Neural progenitor cell (in vitro differentiated cells): Measurements from ENCODE around the gene CRHR2. TPM values are rescaled to one million over a fixed set of nuclear protein-coding genes. Genes with fewer than 3 reads are reported as not detected.

Source experiments
- DNase-seq: peaks from one replicate; pipeline ENCODE4 v3.0.0-alpha.2; 2016; ENCODE audit warnings: low spot score
- H2AFZ ChIP-seq: fragments of 200-600 bp; sonication (generic); replicated peaks from 2 replicates; pipeline ENCODE4 v1.6.1; 2016; ENCODE audit warnings: antibody characterized with exemption
- H3F3A ChIP-seq: fragments of 200-600 bp; sonication (generic); 2 replicates; pipeline ENCODE4 v1.6.1; 2016; ENCODE audit warnings: antibody characterized with exemption, low read depth
- H3K27ac ChIP-seq: fragments of 200-600 bp; sonication (generic); 2 replicates; pipeline ENCODE4 v1.5.1; 2016; ENCODE audit warnings: mild to moderate bottlenecking
- H3K27me3 ChIP-seq: fragments of 200-600 bp; sonication (generic); 2 replicates; pipeline ENCODE4 v1.6.1; 2016; ENCODE audit warnings: mild to moderate bottlenecking, moderate library complexity
- H3K36me3 ChIP-seq: fragments of 200-600 bp; sonication (generic); 2 replicates; pipeline ENCODE4 v1.5.1; 2016
- H3K4me1 ChIP-seq: fragments of 200-600 bp; sonication (generic); 2 replicates; pipeline ENCODE4 v1.6.1; 2016; ENCODE audit warnings: mixed run types
- H3K4me2 ChIP-seq: fragments of 200-600 bp; sonication (generic); 2 replicates; pipeline ENCODE4 v1.6.1; 2016
- H3K4me3 ChIP-seq: fragments of 200-600 bp; sonication (generic); 2 replicates; pipeline ENCODE4 v1.5.1; 2016
- H3K79me2 ChIP-seq: fragments of 200-600 bp; sonication (generic); 2 replicates; pipeline ENCODE4 v1.6.1; 2016; ENCODE audit warnings: low read depth
- H3K9ac ChIP-seq: fragments of 200-600 bp; sonication (generic); 2 replicates; pipeline ENCODE4 v1.6.1; 2016
- H3K9me3 ChIP-seq: fragments of 200-600 bp; sonication (generic); 2 replicates; pipeline ENCODE4 v1.5.1; 2016; ENCODE audit warnings: low read depth
- H4K20me1 ChIP-seq: fragments of 200-600 bp; sonication (generic); 2 replicates; pipeline ENCODE4 v1.6.1; 2016; ENCODE audit warnings: low read depth
- H3K27ac Mint-ChIP-seq: 3 replicates; pipeline ENCODE4 v1.8.0; 2021; ENCODE audit warnings: mixed read lengths
- H3K27me3 Mint-ChIP-seq: 2 replicates; pipeline ENCODE4 v1.8.0; 2022; ENCODE audit warnings: low read depth, mild to moderate bottlenecking, inconsistent platforms, moderate library complexity, mixed read lengths; ENCODE audit not compliant: insufficient read depth
- H3K36me3 Mint-ChIP-seq: 3 replicates; pipeline ENCODE4 v1.8.0; 2021; ENCODE audit warnings: mixed read lengths
- H3K4me1 Mint-ChIP-seq: 3 replicates; pipeline ENCODE4 v1.8.0; 2021; ENCODE audit warnings: mixed read lengths
- H3K4me3 Mint-ChIP-seq: 3 replicates; pipeline ENCODE4 v1.8.0; 2021; ENCODE audit warnings: mild to moderate bottlenecking, moderate library complexity, mixed read lengths
- H3K9me3 Mint-ChIP-seq: 3 replicates; pipeline ENCODE4 v1.8.0; 2020; ENCODE audit warnings: mixed read lengths
- CTCF ChIP-seq: fragments of 200-600 bp; sonication (generic); IDR thresholded peaks from 2 replicates; pipeline ENCODE4 v1.5.1; 2017; ENCODE audit warnings: antibody characterized with exemption, mild to moderate bottlenecking
- EZH2 ChIP-seq: fragments of 200-600 bp; sonication (generic); IDR thresholded peaks from 2 replicates; pipeline ENCODE4 v1.6.1; 2017; ENCODE audit warnings: antibody characterized with exemption, mild to moderate bottlenecking, moderate library complexity
- EZH2phosphoT487 ChIP-seq: fragments of 200-600 bp; sonication (generic); IDR thresholded peaks from 2 replicates; pipeline ENCODE4 v1.6.1; 2017; ENCODE audit warnings: antibody characterized with exemption
- total RNA-seq: library from RNA; depleted of rRNA; stranded (reverse); fragments of >200 nt; gene quantifications from 2 replicates; pipeline ENCODE4 v1.2.3, GENCODE V29; 2015; ENCODE audit warnings: low replicate concordance

The CRHR2 gene
- total RNA-seq, 1 donor from 2014 or later: not detected

- Mint-ChIP-seq H3K27me3 (peaks cover 5% of the 10 kb centered on the region), H3K27ac (no peak overlapping the region), H3K36me3 (no peaks in the 10 kb centered on the region), H3K9me3 (no peaks in the 10 kb centered on the region), H3K4me3 (no peak overlapping the region), H3K4me1 (peaks cover 7% of the 10 kb centered on the region)
- Histone ChIP-seq H3K27me3 (no peaks in the 10 kb centered on the region), H3K4me3 (no peak overlapping the region), H4K20me1 (no peaks in the 10 kb centered on the region), H3K4me1 (peaks cover 4% of the 10 kb centered on the region), H3K79me2 (no peaks in the 10 kb centered on the region), H3K4me2 (no peak overlapping the region), H3K27ac (no peak overlapping the region), H3F3A (no peaks in the 10 kb centered on the region), H3K9me3 (no peaks in the 10 kb centered on the region), H3K9ac (no peak overlapping the region), H2AFZ (no peak overlapping the region), H3K36me3 (no peaks in the 10 kb centered on the region)
- peak; percentile 44 for DNase-seq
- no peak for TF ChIP-seq EZH2phosphoT487
- no peak for TF ChIP-seq CTCF
- TF ChIP-seq EZH2: no peak
Measured at GRCh38 chr7:30709549-30709948, 27.3 kb upstream of the CRHR2 start.

- Histone ChIP-seq H3F3A (no peaks in the 10 kb centered on the region), H3K9ac (no peak overlapping the region), H4K20me1 (no peaks in the 10 kb centered on the region), H2AFZ (no peak overlapping the region), H3K4me2 (no peak overlapping the region), H3K9me3 (no peaks in the 10 kb centered on the region), H3K36me3 (no peaks in the 10 kb centered on the region), H3K27ac (no peak overlapping the region), H3K27me3 (no peaks in the 10 kb centered on the region), H3K4me3 (no peak overlapping the region), H3K4me1 (peaks cover 4% of the 10 kb centered on the region), H3K79me2 (no peaks in the 10 kb centered on the region)
- H3K36me3 Mint-ChIP-seq: no peaks in the 10 kb centered on the region
- H3K4me3 Mint-ChIP-seq: no peak overlapping the region
- H3K4me1 Mint-ChIP-seq: peaks cover 7% of the 10 kb centered on the region
- no peaks in the 10 kb centered on the region for H3K9me3 Mint-ChIP-seq
- no peak overlapping the region for H3K27ac Mint-ChIP-seq
- TF ChIP-seq EZH2 (no peak), EZH2phosphoT487 (no peak), CTCF (no peak)
- H3K27me3 Mint-ChIP-seq: peaks cover 5% of the 10 kb centered on the region
- no peak for DNase-seq
Measured at GRCh38 chr7:30708983-30709382, 26.7 kb upstream of the CRHR2 start.

- H3K4me1 ChIP-seq: peaks cover 4% of the 10 kb centered on the region
- Mint-ChIP-seq H3K27me3 (peaks cover 5% of the 10 kb centered on the region), H3K27ac (no peak overlapping the region), H3K4me3 (no peak overlapping the region), H3K9me3 (no peaks in the 10 kb centered on the region), H3K4me1 (peaks cover 7% of the 10 kb centered on the region), H3K36me3 (no peaks in the 10 kb centered on the region)
- no peaks in the 10 kb centered on the region for H3F3A ChIP-seq
- H3K36me3 ChIP-seq: no peaks in the 10 kb centered on the region
- H3K79me2 ChIP-seq: no peaks in the 10 kb centered on the region
- H3K27me3 ChIP-seq: no peaks in the 10 kb centered on the region
- H2AFZ ChIP-seq: no peak overlapping the region
- no peak overlapping the region for H3K9ac ChIP-seq
- H3K9me3 ChIP-seq: no peaks in the 10 kb centered on the region
- no peak overlapping the region for H3K4me2 ChIP-seq
- TF ChIP-seq EZH2 (no peak), CTCF (no peak)
- H3K27ac ChIP-seq: no peak overlapping the region
- no peaks in the 10 kb centered on the region for H4K20me1 ChIP-seq
- no peak for DNase-seq
- H3K4me3 ChIP-seq: no peak overlapping the region
Measured at GRCh38 chr7:30708412-30708811, 26.2 kb upstream of the CRHR2 start.
